GM19468 (cell line): ENCODE data around the gene SHC2.
"Not testable (repeated sequence)": the region's sequence is repeated elsewhere in the genome, so short reads cannot be mapped to it uniquely, and the experiment has no call there.

Source experiments
- ATAC-seq: cut with Tn5 transposase; IDR thresholded peaks from one replicate; pipeline ENCODE4 v1.9.1; 2021; ENCODE audit warnings: mild to moderate bottlenecking, moderate library complexity, moderate number of reproducible peaks; ENCODE audit not compliant: unreplicated experiment; ENCODE audit errors: extremely low read depth

SHC2 gene

GRCh38 chr19:430701-431100 lies 30.1 kb downstream of the SHC2 start:
- ATAC-seq: no peak

- no peak for ATAC-seq
Observed at GRCh38 chr19:428149-428548, 32.7 kb downstream of the SHC2 start.

GRCh38 chr19:427675-428074 lies 33.2 kb downstream of the SHC2 start:
- not testable (repeated sequence) for ATAC-seq

- ATAC-seq: no peak
Observed at GRCh38 chr19:426725-427445, 33.9 kb downstream of the SHC2 start.

- no peak for ATAC-seq
Observed at GRCh38 chr19:425056-425455, 35.8 kb downstream of the SHC2 start.

- no peak for ATAC-seq
Observed at GRCh38 chr19:424546-424945, 36.3 kb downstream of the SHC2 start.

- no peak for ATAC-seq
Observed at GRCh38 chr19:423691-424466, 37.0 kb downstream of the SHC2 start.

- ATAC-seq: not testable (repeated sequence)
Observed at GRCh38 chr19:422917-423226, 38.0 kb downstream of the SHC2 start.

GRCh38 chr19:422213-422916 lies 38.5 kb downstream of the SHC2 start:
- no peak for ATAC-seq

GRCh38 chr19:419721-420515 lies 40.9 kb downstream of the SHC2 start:
- ATAC-seq: no peak

GRCh38 chr19:418761-419671 lies 41.8 kb downstream of the SHC2 start:
- no peak for ATAC-seq

- ATAC-seq: no peak
Observed at GRCh38 chr19:416416-416815, 44.4 kb downstream of the SHC2 start.

- ATAC-seq: no peak
Observed at GRCh38 chr19:415292-415691, 45.5 kb downstream of the SHC2 start.

GRCh38 chr19:413756-414420 lies 46.9 kb downstream of the SHC2 start:
- ATAC-seq: no peak

GRCh38 chr19:412356-413355 lies 48.2 kb downstream of the SHC2 start:
- no peak for ATAC-seq

- no peak for ATAC-seq
Observed at GRCh38 chr19:411723-412355, 49.0 kb downstream of the SHC2 start.

GRCh38 chr19:411121-411722 lies 49.6 kb downstream of the SHC2 start:
- ATAC-seq: not testable (repeated sequence)
